ENCODE measurements around the gene CRYL1.
"Not testable (repeated sequence)": the region's sequence is repeated elsewhere in the genome, so short reads cannot be mapped to it uniquely, and the experiment has no call there.

CRYL1 gene

DNA sequence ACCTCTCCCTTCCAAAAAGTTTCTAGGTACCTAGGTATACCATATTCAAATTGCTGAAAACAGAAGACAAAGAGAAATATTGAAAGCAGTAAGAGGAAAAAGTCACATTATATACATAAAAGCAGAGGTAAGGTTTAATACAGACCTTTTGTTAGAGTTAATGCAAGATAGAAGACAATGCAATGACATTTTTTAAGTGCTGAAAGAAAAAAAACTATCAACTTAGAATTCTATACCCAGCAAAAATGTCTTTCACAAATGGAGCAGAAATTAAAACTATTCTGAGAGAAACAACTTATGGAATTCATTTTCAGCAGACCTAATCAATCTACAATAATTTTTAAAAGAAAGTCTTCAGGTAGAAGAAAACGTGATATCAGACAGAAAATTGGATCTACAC lies 77.2 kb downstream of the CRYL1 start:
- no peaks in the 10 kb centered on the region for H3K9me3 ChIP-seq (ENCODE audit: low read length)
- H3K36me3 ChIP-seq (ENCODE audit: insufficient read depth, low read length) = no peaks in the 10 kb centered on the region
- H3K4me3 ChIP-seq (ENCODE audit: low read length) = no peak overlapping the region
- H3K27me3 ChIP-seq (ENCODE audit: insufficient read depth, low read length) = no peaks in the 10 kb centered on the region
- H2AFZ ChIP-seq (ENCODE audit: low read depth, low read length) = no peak overlapping the region
- no peaks in the 10 kb centered on the region for H3K4me1 ChIP-seq (ENCODE audit: insufficient read depth, low read length)

DNA sequence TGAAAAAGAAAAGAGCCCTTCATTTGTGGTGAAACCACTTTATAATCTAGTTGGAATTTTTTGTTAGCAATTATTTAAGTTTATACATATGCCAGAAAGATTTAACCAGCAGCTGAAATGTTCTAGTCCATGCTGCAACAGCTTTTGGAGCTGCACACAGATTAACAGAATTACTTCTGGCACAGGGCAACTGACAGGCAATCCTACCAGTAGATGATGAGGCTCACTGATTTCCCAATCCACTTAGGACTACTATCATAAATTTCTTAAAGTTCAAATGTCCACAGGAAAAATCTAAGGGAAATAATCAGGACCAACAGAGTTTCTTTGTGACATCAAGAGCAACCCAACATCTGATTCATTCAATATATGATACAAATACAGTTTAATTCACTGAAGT lies 78.8 kb downstream of the CRYL1 start:
- H3K36me3 ChIP-seq (ENCODE audit: insufficient read depth, low read length) = no peaks in the 10 kb centered on the region
- no peaks in the 10 kb centered on the region for H3K27me3 ChIP-seq (ENCODE audit: insufficient read depth, low read length)
- peaks cover 11% of the 10 kb centered on the region for H3K4me1 ChIP-seq (ENCODE audit: insufficient read depth, low read length)
- H3K9me3 ChIP-seq (ENCODE audit: low read length) = no peaks in the 10 kb centered on the region
- H3K4me3 ChIP-seq (ENCODE audit: low read length) = no peak overlapping the region
- no peak overlapping the region for H2AFZ ChIP-seq (ENCODE audit: low read depth, low read length)

DNA sequence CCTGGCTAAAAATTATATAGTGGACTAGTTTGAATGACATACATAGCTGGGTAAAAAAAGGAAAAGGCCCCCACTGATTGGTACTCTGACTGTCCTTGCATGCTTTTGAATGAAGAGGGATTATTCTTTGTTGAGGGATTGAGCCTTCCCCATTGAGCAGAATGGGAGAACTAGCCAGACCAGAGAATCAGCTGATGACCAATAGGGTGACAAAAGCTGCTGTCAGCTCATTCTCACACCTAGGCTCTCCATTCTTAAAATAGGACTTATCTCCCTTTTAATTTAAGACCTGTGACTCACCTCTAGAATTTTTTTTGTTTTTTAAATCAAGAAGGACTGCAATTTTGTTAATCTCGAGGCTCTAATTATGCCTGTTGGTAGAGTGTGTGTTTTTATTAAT lies 79.3 kb downstream of the CRYL1 start:
- Histone ChIP-seq H3K36me3 (ENCODE audit: insufficient read depth, low read length) (no peaks in the 10 kb centered on the region), H3K4me3 (ENCODE audit: low read length) (no peak overlapping the region), H3K27me3 (ENCODE audit: insufficient read depth, low read length) (no peaks in the 10 kb centered on the region), H2AFZ (ENCODE audit: low read depth, low read length) (no peak overlapping the region), H3K9me3 (ENCODE audit: low read length) (no peaks in the 10 kb centered on the region), H3K4me1 (ENCODE audit: insufficient read depth, low read length) (peaks cover 14% of the 10 kb centered on the region)

DNA sequence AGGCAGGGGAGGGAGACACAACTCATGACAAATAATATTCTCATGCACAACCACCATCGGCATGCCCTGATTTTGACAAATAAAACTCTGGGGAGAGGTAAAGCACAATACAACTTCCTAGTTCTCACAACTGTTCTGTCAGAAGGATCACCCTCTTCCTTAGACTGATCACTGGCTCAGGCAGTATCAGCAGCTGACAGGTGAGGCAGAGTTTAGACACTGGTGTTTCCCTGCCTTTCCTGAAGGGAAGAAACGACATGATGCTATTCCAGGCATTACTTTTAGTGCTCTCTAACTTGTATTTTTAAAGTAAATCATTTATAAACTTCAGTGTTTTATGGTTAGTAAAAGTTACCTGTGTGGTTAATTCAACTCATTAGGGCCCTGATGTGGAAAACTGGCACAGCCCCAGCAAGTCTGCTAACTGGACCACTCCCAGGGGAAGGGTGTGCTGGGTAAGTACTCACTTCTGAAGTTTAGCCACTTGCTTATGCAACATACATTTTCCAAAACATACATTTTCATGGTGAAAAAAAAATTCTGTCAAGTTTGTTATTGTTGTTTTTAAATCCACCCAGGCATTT lies 82.8 kb downstream of the CRYL1 start:
- Histone ChIP-seq H3K4me1 (ENCODE audit: insufficient read depth, low read length) (peaks cover 14% of the 10 kb centered on the region), H3K9me3 (ENCODE audit: low read length) (peaks cover 4% of the 10 kb centered on the region), H3K4me3 (ENCODE audit: low read length) (no peak overlapping the region), H3K36me3 (ENCODE audit: insufficient read depth, low read length) (no peaks in the 10 kb centered on the region), H2AFZ (ENCODE audit: low read depth, low read length) (no peak overlapping the region), H3K27me3 (ENCODE audit: insufficient read depth, low read length) (no peaks in the 10 kb centered on the region)

DNA sequence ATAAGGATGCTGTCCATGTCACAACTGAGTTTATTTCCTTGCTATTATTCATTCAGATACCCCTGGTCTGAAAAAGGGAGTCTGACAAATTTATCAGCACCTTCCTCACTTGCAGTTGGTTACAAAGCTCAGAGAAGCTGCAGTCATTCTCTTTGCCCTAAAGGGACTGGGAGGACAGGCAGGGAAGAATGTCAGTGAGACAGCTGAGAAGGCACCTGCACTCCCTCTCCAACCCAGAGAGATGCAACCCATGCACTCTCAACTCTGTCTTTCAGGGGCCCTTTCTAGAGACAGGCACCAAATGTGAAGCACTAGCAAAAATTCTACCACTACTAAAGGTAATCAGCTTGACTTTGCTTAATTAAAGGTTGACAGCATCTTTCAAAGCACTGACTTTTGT lies 83.3 kb downstream of the CRYL1 start:
- Histone ChIP-seq H3K36me3 (ENCODE audit: insufficient read depth, low read length) (no peaks in the 10 kb centered on the region), H2AFZ (ENCODE audit: low read depth, low read length) (no peak overlapping the region), H3K4me1 (ENCODE audit: insufficient read depth, low read length) (peaks cover 14% of the 10 kb centered on the region), H3K9me3 (ENCODE audit: low read length) (peaks cover 4% of the 10 kb centered on the region), H3K4me3 (ENCODE audit: low read length) (no peak overlapping the region), H3K27me3 (ENCODE audit: insufficient read depth, low read length) (no peaks in the 10 kb centered on the region)

DNA sequence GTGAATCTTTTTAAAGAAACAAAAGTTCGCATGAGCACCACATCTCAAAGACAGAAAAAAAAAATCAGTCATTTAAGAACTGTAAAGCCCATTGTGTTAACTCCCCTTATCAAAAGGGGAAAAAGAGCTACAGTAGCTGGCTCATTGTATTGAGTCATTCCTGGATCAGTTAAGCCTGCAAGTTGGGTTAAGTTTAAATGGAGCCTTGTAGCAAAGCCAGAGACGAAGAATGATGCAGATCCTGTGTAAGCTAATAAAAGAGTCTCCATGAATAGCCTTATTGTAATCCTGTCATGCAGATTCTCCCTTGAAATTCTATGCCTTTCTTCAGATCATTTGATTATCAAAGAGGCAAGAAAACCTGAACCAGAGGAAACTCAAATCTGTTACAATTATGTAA lies 83.8 kb downstream of the CRYL1 start:
- Histone ChIP-seq H3K36me3 (ENCODE audit: insufficient read depth, low read length) (no peaks in the 10 kb centered on the region), H3K9me3 (ENCODE audit: low read length) (peaks cover 4% of the 10 kb centered on the region), H3K27me3 (ENCODE audit: insufficient read depth, low read length) (no peaks in the 10 kb centered on the region), H3K4me3 (ENCODE audit: low read length) (no peak overlapping the region), H2AFZ (ENCODE audit: low read depth, low read length) (no peak overlapping the region), H3K4me1 (ENCODE audit: insufficient read depth, low read length) (peaks cover 14% of the 10 kb centered on the region)

DNA sequence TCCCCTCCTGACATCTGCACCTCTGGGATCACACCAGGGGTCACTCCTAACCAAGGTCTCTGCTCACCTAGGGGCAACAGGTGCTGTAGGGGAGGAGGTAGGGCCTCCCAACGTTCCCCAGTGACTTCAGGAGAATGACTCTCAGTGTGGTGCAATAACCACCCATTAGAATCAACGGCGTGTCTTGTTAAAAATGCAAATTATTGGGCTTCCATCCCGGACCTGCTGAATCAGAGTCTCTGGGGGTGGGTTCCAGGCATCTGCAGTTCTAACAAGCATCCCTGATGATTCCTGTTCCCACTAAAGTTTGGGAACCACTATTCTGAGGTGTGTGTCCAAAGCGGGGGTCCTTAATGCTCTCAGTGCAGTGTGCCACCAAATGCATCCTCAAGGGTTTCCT lies 84.6 kb downstream of the CRYL1 start:
- Histone ChIP-seq H3K4me3 (ENCODE audit: low read length) (no peak overlapping the region), H3K36me3 (ENCODE audit: insufficient read depth, low read length) (no peaks in the 10 kb centered on the region), H3K27me3 (ENCODE audit: insufficient read depth, low read length) (no peaks in the 10 kb centered on the region), H3K4me1 (ENCODE audit: insufficient read depth, low read length) (peaks cover 14% of the 10 kb centered on the region), H2AFZ (ENCODE audit: low read depth, low read length) (no peak overlapping the region), H3K9me3 (ENCODE audit: low read length) (peaks cover 4% of the 10 kb centered on the region)

DNA sequence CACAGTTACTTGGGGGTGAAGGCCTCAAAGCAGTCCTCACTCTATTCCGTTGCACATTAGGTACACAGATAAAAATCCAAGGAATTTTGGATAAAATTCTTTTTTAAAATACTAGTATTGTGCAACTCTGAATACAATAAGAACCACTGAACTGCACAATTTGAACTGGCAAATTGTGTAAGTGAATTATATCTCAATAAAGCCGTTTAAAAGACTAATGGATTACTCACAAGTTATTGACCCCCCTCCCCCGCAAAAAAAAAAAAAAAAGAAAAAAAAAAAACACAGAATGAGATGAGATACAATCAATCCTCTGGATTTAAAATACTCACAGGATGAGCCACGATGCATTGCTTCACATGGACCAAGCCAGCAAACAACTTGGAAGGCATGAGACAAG lies 86.4 kb downstream of the CRYL1 start:
- no peaks in the 10 kb centered on the region for H3K36me3 ChIP-seq (ENCODE audit: insufficient read depth, low read length)
- peaks cover 4% of the 10 kb centered on the region for H3K9me3 ChIP-seq (ENCODE audit: low read length)
- peaks cover 14% of the 10 kb centered on the region for H3K4me1 ChIP-seq (ENCODE audit: insufficient read depth, low read length)
- H3K27me3 ChIP-seq (ENCODE audit: insufficient read depth, low read length) = no peaks in the 10 kb centered on the region
- H3K4me3 ChIP-seq (ENCODE audit: low read length) = no peak overlapping the region
- no peak overlapping the region for H2AFZ ChIP-seq (ENCODE audit: low read depth, low read length)

DNA sequence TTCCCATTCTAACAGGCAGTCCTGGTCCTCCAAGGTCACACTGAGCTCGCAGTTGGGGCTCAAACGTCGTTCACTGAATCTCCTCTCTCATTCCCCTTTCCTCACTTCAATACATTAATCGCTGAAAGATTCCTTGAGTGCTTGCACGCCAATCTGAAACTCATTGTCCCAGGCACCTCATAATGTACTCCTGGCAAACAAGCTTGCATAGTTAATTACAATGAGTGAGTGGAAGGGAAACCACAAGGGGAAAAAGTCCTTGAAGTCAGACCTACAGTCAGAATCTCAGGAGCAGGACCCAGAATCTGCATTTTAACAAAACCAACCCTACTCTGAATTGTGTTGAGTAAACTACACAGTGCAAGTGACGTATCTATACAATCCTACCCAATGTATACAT lies 86.9 kb downstream of the CRYL1 start:
- H2AFZ ChIP-seq (ENCODE audit: low read depth, low read length) = no peak overlapping the region
- peaks cover 4% of the 10 kb centered on the region for H3K9me3 ChIP-seq (ENCODE audit: low read length)
- no peaks in the 10 kb centered on the region for H3K27me3 ChIP-seq (ENCODE audit: insufficient read depth, low read length)
- peaks cover 14% of the 10 kb centered on the region for H3K4me1 ChIP-seq (ENCODE audit: insufficient read depth, low read length)
- H3K36me3 ChIP-seq (ENCODE audit: insufficient read depth, low read length) = no peaks in the 10 kb centered on the region
- H3K4me3 ChIP-seq (ENCODE audit: low read length) = no peak overlapping the region

DNA sequence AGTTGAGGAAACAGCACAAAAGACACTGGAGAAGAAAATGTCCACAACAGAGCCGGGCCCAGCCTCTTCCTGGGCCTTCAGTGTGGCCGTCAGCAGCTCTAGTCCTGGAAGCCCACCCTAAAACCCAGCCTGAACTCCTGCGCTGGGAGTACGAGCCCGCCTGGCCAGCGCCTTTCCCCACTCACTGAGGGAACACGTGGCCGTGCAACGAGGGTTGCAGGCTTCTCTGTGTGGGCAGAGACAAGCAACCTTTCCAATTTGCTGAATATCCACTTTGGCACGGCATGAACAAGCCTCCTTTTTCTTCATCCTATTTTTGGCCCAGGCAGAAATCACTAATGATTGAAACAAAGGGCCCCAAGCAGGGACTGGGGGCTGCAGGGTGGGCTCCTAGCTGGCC lies 89.2 kb downstream of the CRYL1 start:
- H3K9me3 ChIP-seq (ENCODE audit: low read length) = peaks cover 4% of the 10 kb centered on the region
- no peaks in the 10 kb centered on the region for H3K36me3 ChIP-seq (ENCODE audit: insufficient read depth, low read length)
- H3K27me3 ChIP-seq (ENCODE audit: insufficient read depth, low read length) = no peaks in the 10 kb centered on the region
- H2AFZ ChIP-seq (ENCODE audit: low read depth, low read length) = no peak overlapping the region
- no peaks in the 10 kb centered on the region for H3K4me1 ChIP-seq (ENCODE audit: insufficient read depth, low read length)
- H3K4me3 ChIP-seq (ENCODE audit: low read length) = no peak overlapping the region

DNA sequence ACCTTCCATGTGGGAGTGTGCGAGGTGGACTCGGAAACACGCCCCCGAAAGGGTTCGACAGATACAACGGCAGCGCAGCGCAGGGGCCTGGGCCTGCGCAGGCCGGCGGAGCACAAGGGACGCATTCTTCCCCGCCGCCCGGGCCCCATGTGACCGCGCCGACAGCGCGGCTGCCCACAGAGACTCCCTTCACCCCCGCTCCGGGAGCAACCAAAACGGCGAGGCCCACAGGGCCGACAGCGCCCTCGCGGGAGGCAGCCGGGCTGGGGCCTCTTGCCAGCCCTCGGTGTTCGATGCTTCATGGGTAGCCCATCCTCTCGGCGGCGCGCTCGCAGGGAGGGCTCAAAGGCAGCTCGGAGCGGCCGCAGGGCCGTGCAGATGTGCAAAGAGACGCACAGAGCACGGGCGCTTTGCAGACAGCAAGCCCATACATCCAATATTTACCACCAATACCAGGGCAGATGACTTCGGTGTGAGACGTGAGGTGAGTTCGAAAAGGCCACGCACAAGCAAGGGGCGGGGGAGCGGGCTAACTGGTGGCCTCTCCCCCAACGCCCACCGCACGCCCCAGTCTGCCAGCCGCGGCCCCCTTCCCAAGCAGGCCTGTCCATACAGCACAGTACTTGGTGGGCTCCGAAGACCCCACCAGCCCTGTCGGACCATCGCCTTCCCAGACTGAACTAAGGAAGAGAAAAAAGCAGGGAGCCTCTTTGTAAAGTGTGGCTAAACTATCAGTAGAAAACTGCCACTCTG lies 89.9 kb downstream of the CRYL1 start:
- H3K27me3 ChIP-seq (ENCODE audit: insufficient read depth, low read length) = no peaks in the 10 kb centered on the region
- H3K4me3 ChIP-seq (ENCODE audit: low read length) = no peak overlapping the region
- H3K4me1 ChIP-seq (ENCODE audit: insufficient read depth, low read length) = no peaks in the 10 kb centered on the region
- no peak overlapping the region for H2AFZ ChIP-seq (ENCODE audit: low read depth, low read length)
- H3K9me3 ChIP-seq (ENCODE audit: low read length) = peaks cover 4% of the 10 kb centered on the region
- H3K36me3 ChIP-seq (ENCODE audit: insufficient read depth, low read length) = no peaks in the 10 kb centered on the region

DNA sequence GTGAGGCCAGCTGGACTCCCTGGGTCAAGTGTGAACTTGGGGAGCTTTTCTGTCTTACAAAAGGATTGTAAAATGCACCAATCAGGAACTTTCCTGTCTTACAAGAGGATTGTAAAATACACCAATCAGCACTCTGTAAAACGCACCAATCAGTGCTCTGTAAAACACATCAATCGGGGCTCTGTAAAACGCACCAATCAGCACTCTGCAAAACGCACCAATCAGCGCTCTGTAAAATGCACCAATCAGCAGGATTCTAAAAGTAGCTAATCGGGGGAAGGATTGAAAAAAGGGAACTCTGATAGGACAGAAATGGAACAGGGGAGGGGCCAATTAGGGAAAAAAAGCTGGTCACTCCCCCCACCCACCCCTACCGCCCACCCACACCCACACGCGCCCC lies 91.4 kb downstream of the CRYL1 start:
- H3K9me3 ChIP-seq (ENCODE audit: low read length); H2AFZ ChIP-seq (ENCODE audit: low read depth, low read length); H3K36me3 ChIP-seq (ENCODE audit: insufficient read depth, low read length); H3K4me3 ChIP-seq (ENCODE audit: low read length); H3K27me3 ChIP-seq (ENCODE audit: insufficient read depth, low read length); H3K4me1 ChIP-seq (ENCODE audit: insufficient read depth, low read length): not testable (repeated sequence)

DNA sequence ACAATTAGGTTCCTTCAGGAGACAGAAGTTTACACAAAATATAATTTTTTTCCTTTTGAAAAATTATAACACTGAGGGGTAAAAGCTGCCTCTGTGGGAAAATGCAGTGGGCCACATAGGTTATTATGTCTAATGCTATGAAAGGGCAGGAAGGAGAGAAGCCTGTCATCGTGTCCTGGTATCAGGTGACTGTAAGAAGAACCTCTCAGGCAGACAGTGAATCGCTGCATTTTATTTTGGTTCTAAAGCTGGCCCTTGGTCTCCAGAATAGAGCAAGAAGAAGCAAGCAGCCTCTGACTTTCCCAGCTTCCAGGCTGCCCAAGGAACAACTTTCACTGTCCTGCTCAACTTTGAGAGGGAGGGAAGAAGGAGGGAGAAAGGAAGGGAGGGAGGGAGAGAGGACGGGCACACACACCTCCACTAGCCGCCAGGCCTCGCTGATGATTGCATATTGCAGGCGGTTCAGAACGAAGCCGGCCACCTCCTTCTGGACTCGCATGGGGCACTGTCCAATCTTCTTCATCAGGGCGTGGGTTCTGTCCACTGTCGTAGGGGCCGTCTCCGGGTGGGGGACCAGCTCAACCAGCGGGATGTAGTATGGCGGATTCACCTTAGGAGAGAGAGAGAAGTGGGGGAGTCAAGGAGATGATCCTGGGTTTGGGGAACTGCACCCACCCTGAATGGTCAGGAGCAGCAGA lies 93.8 kb downstream of the CRYL1 start:
- Histone ChIP-seq H3K36me3 (ENCODE audit: insufficient read depth, low read length) (no peaks in the 10 kb centered on the region), H3K4me1 (ENCODE audit: insufficient read depth, low read length) (no peaks in the 10 kb centered on the region), H3K4me3 (ENCODE audit: low read length) (no peak overlapping the region), H2AFZ (ENCODE audit: low read depth, low read length) (no peak overlapping the region), H3K27me3 (ENCODE audit: insufficient read depth, low read length) (no peaks in the 10 kb centered on the region), H3K9me3 (ENCODE audit: low read length) (no peaks in the 10 kb centered on the region)

Measured in neuron (in vitro differentiated cells).